Stimulated activated CD4-positive, alpha-beta T cell treated with anti-CD3 and anti-CD28 coated beads, Interleukin-2, amount 100 ng/mL, for 24 hours (primary cell): ENCODE measurements around the gene NPIPB2.
"Not testable (repeated sequence)": the region's sequence is repeated elsewhere in the genome, so short reads cannot be mapped to it uniquely, and the experiment has no call there.

Experiments
- DNase-seq, 2 donors: peaks; one replicate each; pipeline ENCODE4 v3.0.0-alpha.2; 2020

The NPIPB2 gene

GRCh38 chr16:11941945-11942344 is at the start of gene NPIPB2:
NPIPB2 (minus strand) TSS chr16:11942045; CDS start chr16:11942045, 0 bp downstream.
- DNase-seq = not testable (repeated sequence)

- no peak for DNase-seq
These were observed 49.0 kb upstream of the NPIPB2 start for GRCh38 chr16:11990702-11991390.

- DNase-seq = no peak
These were observed 46.6 kb upstream of the NPIPB2 start for GRCh38 chr16:11988258-11988978.

- no peak for DNase-seq
These were observed 44.7 kb upstream of the NPIPB2 start for GRCh38 chr16:11986521-11987057.

GRCh38 chr16:11985250-11985649 is 43.4 kb upstream of the NPIPB2 start:
- DNase-seq = no peak

DNA sequence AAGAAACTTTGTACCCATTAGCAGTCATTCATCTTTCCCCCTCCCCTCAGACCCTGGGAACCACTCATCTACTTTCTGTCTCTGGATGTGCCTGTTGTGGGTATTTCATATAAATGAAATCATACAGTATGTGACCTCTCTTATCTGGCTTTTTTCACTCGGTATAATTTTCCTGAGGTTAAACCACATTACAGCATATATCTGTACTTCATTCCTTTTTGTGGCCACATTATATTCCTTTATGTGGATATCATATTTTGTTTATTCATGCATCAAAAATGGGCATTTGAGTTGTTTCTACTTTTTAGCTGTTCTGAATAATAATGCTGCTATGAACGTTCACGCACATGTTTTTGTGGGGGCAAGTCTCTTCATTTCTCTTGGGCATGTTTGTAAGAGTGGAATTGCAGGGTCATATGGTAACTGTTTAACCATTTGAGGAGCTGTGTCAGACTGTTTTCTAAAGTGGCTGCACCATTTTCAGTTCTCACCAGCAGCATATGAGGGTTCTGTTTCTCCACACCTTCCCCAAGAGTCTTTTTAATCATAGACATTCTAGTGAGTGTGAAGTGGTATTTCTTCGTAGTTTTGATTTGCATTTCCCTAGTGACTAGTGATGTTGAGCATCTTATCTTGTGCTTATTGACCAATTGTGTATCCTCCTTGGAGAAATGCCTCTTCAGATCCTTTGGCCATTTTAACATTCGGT is 38.4 kb upstream of the NPIPB2 start:
- no peak for DNase-seq

GRCh38 chr16:11979013-11979672 is 37.3 kb upstream of the NPIPB2 start:
- DNase-seq = no peak

GRCh38 chr16:11978080-11978479 is 36.2 kb upstream of the NPIPB2 start:
- no peak for DNase-seq

- no peak for DNase-seq
These were observed 35.7 kb upstream of the NPIPB2 start for GRCh38 chr16:11977376-11978041.

DNA sequence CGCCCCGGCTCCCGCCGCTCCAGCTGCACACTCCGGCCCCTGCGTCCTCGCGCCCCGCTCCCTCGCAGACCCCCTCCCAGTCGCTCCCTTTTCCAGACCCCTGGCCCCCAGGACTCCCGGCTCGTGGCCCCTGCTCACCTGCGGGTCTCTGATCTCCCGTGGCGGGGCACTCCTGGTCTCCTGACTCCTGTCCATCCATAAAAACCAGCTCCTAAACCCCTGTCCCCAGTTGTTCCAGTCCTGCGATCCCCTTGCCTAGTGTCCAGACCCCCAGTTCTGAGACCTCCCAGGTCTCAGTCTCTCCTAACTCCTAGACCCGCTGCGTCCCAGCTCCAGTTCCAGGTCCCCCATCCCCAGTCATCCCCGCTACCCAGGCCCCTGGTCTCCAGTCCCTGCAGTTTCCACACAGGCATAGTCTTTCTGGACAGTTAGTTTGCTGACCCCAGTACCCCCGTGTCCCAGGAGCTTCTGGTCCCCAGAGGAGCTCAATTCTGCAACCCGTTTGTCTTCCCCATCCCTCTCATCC is 35.1 kb upstream of the NPIPB2 start:
- peak in 1 of 2 donors; percentile 15 for DNase-seq

- DNase-seq = no peak
These were observed 31.2 kb upstream of the NPIPB2 start for GRCh38 chr16:11973070-11973469.

- DNase-seq = no peak
These were observed 30.3 kb upstream of the NPIPB2 start for GRCh38 chr16:11972128-11972527.

- DNase-seq = not testable (repeated sequence)
These were observed 28.4 kb upstream of the NPIPB2 start for GRCh38 chr16:11970292-11970691.

DNA sequence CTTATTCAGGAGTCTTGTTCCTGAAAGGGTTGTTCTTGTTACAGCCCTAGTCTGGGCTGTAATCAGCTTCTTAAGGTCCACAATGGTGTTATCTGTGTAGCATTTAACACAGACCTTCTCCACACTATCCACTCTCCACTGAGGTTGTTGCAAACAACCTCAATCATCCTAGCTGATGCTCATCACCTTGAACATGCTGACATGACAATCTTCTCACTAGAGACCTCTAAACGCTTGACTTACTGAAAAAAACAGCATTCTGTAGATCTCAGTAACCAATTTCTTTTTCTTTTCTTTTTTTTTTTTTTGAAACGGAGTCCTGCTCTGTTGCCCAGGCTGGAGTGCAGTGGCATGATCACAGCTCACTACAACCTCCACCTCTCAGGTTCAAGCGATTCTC is 26.7 kb upstream of the NPIPB2 start:
- DNase-seq = no peak

- DNase-seq = no peak
These were observed 25.5 kb upstream of the NPIPB2 start for GRCh38 chr16:11967195-11967911.

- no peak for DNase-seq
These were observed 24.3 kb upstream of the NPIPB2 start for GRCh38 chr16:11966173-11966572.

DNA sequence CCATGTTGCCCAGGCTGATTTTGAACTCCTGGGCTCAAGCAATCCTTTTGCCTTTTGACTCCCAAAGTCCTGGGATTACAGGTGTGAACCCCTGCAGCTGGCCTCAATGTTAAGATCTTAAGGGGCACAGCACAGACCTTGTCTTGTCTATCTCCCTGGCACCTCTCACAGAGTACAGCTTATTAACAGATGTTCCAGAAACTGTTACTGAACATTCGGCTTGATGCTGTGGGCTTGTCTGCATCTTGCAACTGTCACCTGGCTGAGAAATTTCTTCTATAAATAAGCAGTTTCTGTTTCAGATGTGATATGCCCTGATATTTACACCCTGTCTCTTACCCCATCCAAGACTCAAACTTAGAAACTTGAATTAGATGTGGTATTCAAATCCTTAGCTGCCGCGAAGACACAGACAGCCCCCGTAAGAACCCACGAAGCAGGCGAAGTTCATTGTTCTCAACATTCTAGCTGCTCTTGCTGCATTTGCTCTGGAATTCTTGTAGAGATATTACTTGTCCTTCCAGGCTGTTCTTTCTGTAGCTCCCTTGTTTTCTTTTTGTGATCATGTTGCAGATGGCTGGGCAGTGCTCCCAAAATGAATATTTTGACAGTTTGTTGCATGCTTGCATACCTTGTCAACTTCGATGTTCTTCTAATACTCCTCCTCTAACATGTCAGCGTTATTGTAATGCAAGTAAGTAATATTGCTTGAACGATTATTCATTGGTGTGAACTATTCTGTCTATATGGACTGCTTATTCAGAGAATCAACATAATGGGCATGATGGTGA is 23.1 kb upstream of the NPIPB2 start, which contains the start of gene TNFRSF17:
Gene TNFRSF17, plus strand, starts transcription at position 450 of the 791 bp plus-strand sequence. Its CDS starts 115 bp downstream, at position 565.
- no peak for DNase-seq

DNA sequence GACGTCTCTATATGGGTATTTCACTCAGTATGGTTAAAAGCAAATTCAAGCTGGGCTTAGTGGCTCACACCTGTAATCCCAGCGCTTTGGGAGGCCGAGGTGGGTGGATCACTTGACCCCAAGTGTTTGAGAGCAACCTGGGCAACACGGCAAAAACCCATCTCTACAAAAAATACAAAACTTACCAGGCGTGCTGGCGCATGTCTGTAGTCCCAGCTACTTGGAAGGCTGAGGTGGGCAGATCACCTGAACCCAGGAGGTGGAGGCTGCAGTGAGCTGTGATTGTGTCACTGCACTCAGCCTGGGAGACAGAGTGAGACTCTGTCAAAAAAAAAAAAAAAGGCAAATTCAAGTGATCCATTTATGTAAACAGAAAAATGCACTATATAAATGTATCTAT is 21.9 kb upstream of the NPIPB2 start:
- no peak for DNase-seq

- DNase-seq = not testable (repeated sequence)
These were observed 21.1 kb upstream of the NPIPB2 start for GRCh38 chr16:11962978-11963377.

DNA sequence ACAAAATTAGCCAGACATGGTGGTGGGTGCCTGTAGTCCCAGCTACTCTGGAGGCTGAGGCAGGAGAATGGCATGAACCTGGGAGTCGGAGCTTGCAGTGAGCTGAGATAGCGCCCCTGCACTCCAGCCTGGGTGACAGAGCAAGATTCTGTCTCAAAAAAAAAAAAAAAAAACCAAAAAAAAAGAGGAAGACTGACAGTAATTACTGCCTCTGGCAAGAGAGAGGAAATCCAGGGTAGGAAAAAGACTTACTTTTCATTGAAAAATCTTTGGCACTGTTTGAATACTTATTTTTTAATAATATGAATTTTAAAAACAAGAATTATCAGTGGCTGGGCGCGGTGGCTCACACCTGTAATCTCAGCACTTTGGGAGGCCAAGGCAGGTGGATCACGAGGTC is 20.6 kb upstream of the NPIPB2 start:
- DNase-seq = not testable (repeated sequence)
